ACC112 (cell line): Measurements from ENCODE around the gene TTC27.

Source experiments
- H2AFZ ChIP-seq: fragments of 200-600 bp; sonication (generic); one replicate; pipeline ENCODE4 v1.6.0; 2017; ENCODE audit warnings: antibody characterized with exemption, low read length; ENCODE audit not compliant: unreplicated experiment
- H3K27ac ChIP-seq: fragments of 200-600 bp; sonication (generic); 2 replicates; pipeline ENCODE4 v1.5.1; 2014; ENCODE audit warnings: low read depth, mild to moderate bottlenecking, antibody characterized with exemption, low read length, moderate library complexity
- H3K27me3 ChIP-seq: fragments of 200-600 bp; sonication (generic); 2 replicates; pipeline ENCODE4 v1.6.1; 2014; ENCODE audit warnings: mild to moderate bottlenecking, antibody characterized with exemption, low read length, moderate library complexity, mixed read lengths; ENCODE audit not compliant: insufficient read depth
- H3K36me3 ChIP-seq: fragments of 200-600 bp; sonication (generic); 2 replicates; pipeline ENCODE4 v1.6.1; 2016; ENCODE audit warnings: mild to moderate bottlenecking, antibody characterized with exemption, low read length, moderate library complexity, mixed read lengths; ENCODE audit not compliant: insufficient read depth
- H3K4me1 ChIP-seq: fragments of 200-600 bp; sonication (generic); one replicate; pipeline ENCODE4 v1.6.1; 2016; ENCODE audit warnings: low read length, mixed read lengths; ENCODE audit not compliant: insufficient read depth, unreplicated experiment, control insufficient read depth
- H3K4me3 ChIP-seq: fragments of 200-600 bp; sonication (generic); 2 replicates; pipeline ENCODE4 v1.5.1; 2014; ENCODE audit warnings: mild to moderate bottlenecking, low read depth, low read length
- H3K79me2 ChIP-seq: fragments of 200-600 bp; sonication (generic); one replicate; pipeline ENCODE4 v1.6.0; 2016; ENCODE audit warnings: low read length; ENCODE audit not compliant: control insufficient read depth, unreplicated experiment, insufficient read depth

The TTC27 gene

GRCh38 chr2:32825291-32825712 lies 197.5 kb downstream of the TTC27 start:
- no peak overlapping the region for H3K4me3 ChIP-seq
- H3K4me1 ChIP-seq: peaks cover 10% of the 10 kb centered on the region
- no peaks in the 10 kb centered on the region for H3K36me3 ChIP-seq
- no peaks in the 10 kb centered on the region for H3K79me2 ChIP-seq
- no peaks in the 10 kb centered on the region for H3K27me3 ChIP-seq
- no peak overlapping the region for H3K27ac ChIP-seq
- no peak overlapping the region for H2AFZ ChIP-seq

GRCh38 chr2:32830196-32830595 lies 202.3 kb downstream of the TTC27 start:
- Histone ChIP-seq H2AFZ (no peak overlapping the region), H3K36me3 (no peaks in the 10 kb centered on the region), H3K27ac (no peak overlapping the region), H3K4me1 (peaks cover 5% of the 10 kb centered on the region), H3K4me3 (no peak overlapping the region), H3K79me2 (no peaks in the 10 kb centered on the region), H3K27me3 (no peaks in the 10 kb centered on the region)

- no peaks in the 10 kb centered on the region for H3K36me3 ChIP-seq
Measured at GRCh38 chr2:32832821-32833220, 205.0 kb downstream of the TTC27 start.

GRCh38 chr2:32833709-32834108 lies 205.9 kb downstream of the TTC27 start:
- Histone ChIP-seq H2AFZ (no peak overlapping the region), H3K27ac (no peak overlapping the region), H3K4me1 (peaks cover 4% of the 10 kb centered on the region), H3K27me3 (no peaks in the 10 kb centered on the region), H3K79me2 (no peaks in the 10 kb centered on the region), H3K36me3 (no peaks in the 10 kb centered on the region), H3K4me3 (no peak overlapping the region)

More at GRCh38 chr2:32832821-32833220, 205.0 kb downstream of the TTC27 start:
- no peaks in the 10 kb centered on the region for H3K79me2 ChIP-seq
- H3K4me1 ChIP-seq: peaks cover 4% of the 10 kb centered on the region
- H3K27me3 ChIP-seq: no peaks in the 10 kb centered on the region
- no peak overlapping the region for H3K27ac ChIP-seq
- no peak overlapping the region for H3K4me3 ChIP-seq
- no peak overlapping the region for H2AFZ ChIP-seq

- H2AFZ ChIP-seq: no peak overlapping the region
- H3K4me3 ChIP-seq: no peak overlapping the region
Measured at GRCh38 chr2:32835148-32835547, 207.3 kb downstream of the TTC27 start.

GRCh38 chr2:32836933-32837332 lies 209.1 kb downstream of the TTC27 start:
- Histone ChIP-seq H3K27me3 (no peaks in the 10 kb centered on the region), H2AFZ (no peak overlapping the region), H3K79me2 (no peaks in the 10 kb centered on the region), H3K4me3 (no peak overlapping the region), H3K4me1 (peaks cover 4% of the 10 kb centered on the region), H3K36me3 (no peaks in the 10 kb centered on the region), H3K27ac (no peak overlapping the region)

More at GRCh38 chr2:32835148-32835547, 207.3 kb downstream of the TTC27 start:
- Histone ChIP-seq H3K79me2 (no peaks in the 10 kb centered on the region), H3K36me3 (no peaks in the 10 kb centered on the region), H3K27me3 (no peaks in the 10 kb centered on the region), H3K27ac (no peak overlapping the region), H3K4me1 (peaks cover 4% of the 10 kb centered on the region)

- Histone ChIP-seq H3K27me3 (no peaks in the 10 kb centered on the region), H3K27ac (no peak overlapping the region), H2AFZ (no peak overlapping the region), H3K79me2 (no peaks in the 10 kb centered on the region), H3K4me1 (no peaks in the 10 kb centered on the region), H3K4me3 (no peak overlapping the region), H3K36me3 (no peaks in the 10 kb centered on the region)
Measured at GRCh38 chr2:32838418-32838817, 210.6 kb downstream of the TTC27 start.

GRCh38 chr2:32838949-32839348 lies 211.1 kb downstream of the TTC27 start:
- Histone ChIP-seq H3K27ac (no peak overlapping the region), H3K36me3 (no peaks in the 10 kb centered on the region), H3K27me3 (no peaks in the 10 kb centered on the region), H2AFZ (no peak overlapping the region), H3K4me3 (no peak overlapping the region), H3K79me2 (no peaks in the 10 kb centered on the region), H3K4me1 (no peaks in the 10 kb centered on the region)

- Histone ChIP-seq H3K4me1 (no peaks in the 10 kb centered on the region), H3K27ac (no peak overlapping the region), H3K36me3 (no peaks in the 10 kb centered on the region), H3K27me3 (no peaks in the 10 kb centered on the region), H3K4me3 (no peak overlapping the region), H2AFZ (no peak overlapping the region), H3K79me2 (no peaks in the 10 kb centered on the region)
Measured at GRCh38 chr2:32841931-32842898, 214.4 kb downstream of the TTC27 start.

- Histone ChIP-seq H2AFZ (no peak overlapping the region), H3K27ac (no peak overlapping the region), H3K36me3 (no peaks in the 10 kb centered on the region), H3K27me3 (peaks cover 4% of the 10 kb centered on the region; the same call in 1 of the 2 replicates), H3K79me2 (no peaks in the 10 kb centered on the region), H3K4me1 (no peaks in the 10 kb centered on the region), H3K4me3 (no peak overlapping the region)
Measured at GRCh38 chr2:32843699-32844098, 215.8 kb downstream of the TTC27 start.

- H3K4me3 ChIP-seq: no peak overlapping the region
- H3K27ac ChIP-seq: no peak overlapping the region
- no peak overlapping the region for H2AFZ ChIP-seq
- peaks cover 4% of the 10 kb centered on the region; the same call in 1 of the 2 replicates for H3K27me3 ChIP-seq
- H3K36me3 ChIP-seq: no peaks in the 10 kb centered on the region
- no peaks in the 10 kb centered on the region for H3K4me1 ChIP-seq
- H3K79me2 ChIP-seq: no peaks in the 10 kb centered on the region
Measured at GRCh38 chr2:32844253-32844652, 216.4 kb downstream of the TTC27 start.
